DLD1 (cell line): ENCODE data around the gene DAAM2.

Experiments used
- in situ Hi-C: cut with HindIII; loops from 2 replicates; pipeline ENCODE4 v1.10.0; 2017; ENCODE audit warnings: low sequenced_read_pairs

Gene DAAM2

GRCh38 chr6:39925191-39925930 is 133.2 kb downstream of the DAAM2 start:
- in situ Hi-C loops, result no loop called here

GRCh38 chr6:39925931-39926290 is 133.7 kb downstream of the DAAM2 start:
- in situ Hi-C loops, result no loop called here

GRCh38 chr6:39926668-39927067 is 134.5 kb downstream of the DAAM2 start:
- in situ Hi-C loops, result no loop called here

GRCh38 chr6:39927159-39927558 is 135.0 kb downstream of the DAAM2 start:
- in situ Hi-C loops, result no loop called here

- in situ Hi-C loops, result no loop called here
These were observed 137.0 kb downstream of the DAAM2 start for GRCh38 chr6:39929039-39929732.

- in situ Hi-C loops, result no loop called here
These were observed 137.7 kb downstream of the DAAM2 start for GRCh38 chr6:39929733-39930461.

- in situ Hi-C loops, result no loop called here
These were observed 138.4 kb downstream of the DAAM2 start for GRCh38 chr6:39930540-39930939.

GRCh38 chr6:39931607-39932006 is 139.4 kb downstream of the DAAM2 start:
- in situ Hi-C loops, result no loop called here

- in situ Hi-C loops, result no loop called here
These were observed 140.3 kb downstream of the DAAM2 start for GRCh38 chr6:39932386-39932910.

- in situ Hi-C loops, result no loop called here
These were observed 141.5 kb downstream of the DAAM2 start for GRCh38 chr6:39933669-39934130.

GRCh38 chr6:39934131-39934757 is 142.1 kb downstream of the DAAM2 start, which contains the start of gene MOCS1:
MOCS1 (minus strand) TSS chr6:39934462; CDS start chr6:39934417, 45 bp downstream.
- in situ Hi-C loops, result no loop called here

- in situ Hi-C loops, result no loop called here
These were observed 143.1 kb downstream of the DAAM2 start for GRCh38 chr6:39935241-39935640.

GRCh38 chr6:39936857-39937256 is 144.7 kb downstream of the DAAM2 start:
- in situ Hi-C loops, result no loop called here

- in situ Hi-C loops, result no loop called here
These were observed 145.6 kb downstream of the DAAM2 start for GRCh38 chr6:39937686-39938333.

- in situ Hi-C loops, result no loop called here
These were observed 146.8 kb downstream of the DAAM2 start for GRCh38 chr6:39938773-39939654.

- in situ Hi-C loops, result no loop called here
These were observed 149.0 kb downstream of the DAAM2 start for GRCh38 chr6:39941138-39941537.

- in situ Hi-C loops, result no loop called here
These were observed 149.6 kb downstream of the DAAM2 start for GRCh38 chr6:39941820-39942219.

GRCh38 chr6:39942903-39943580 is 150.9 kb downstream of the DAAM2 start:
- in situ Hi-C loops, result no loop called here

GRCh38 chr6:39945626-39946025 is 153.4 kb downstream of the DAAM2 start:
- in situ Hi-C loops, result no loop called here
